H9 (cell line): Measurements from ENCODE around the gene LOXL1. TPM values are rescaled to one million over a fixed set of nuclear protein-coding genes. Genes with fewer than 3 reads are reported as not detected.

Experiments used
- DNase-seq: peaks from one replicate; pipeline ENCODE4 v3.0.0-alpha.2; 2017
- H2AFZ ChIP-seq: one replicate; pipeline ENCODE4 v1.6.1; 2013; ENCODE audit warnings: mild to moderate bottlenecking, low read length, control low read depth, moderate library complexity
- H2AK5ac ChIP-seq: 2 replicates; pipeline ENCODE4 v1.6.1; 2013; ENCODE audit warnings: low read length, control low read depth, mixed read lengths; ENCODE audit not compliant: insufficient read length
- H2BK120ac ChIP-seq: one replicate; pipeline ENCODE4 v1.6.1; 2013; ENCODE audit warnings: low read depth, mild to moderate bottlenecking, low read length, control low read depth, inconsistent platforms; ENCODE audit not compliant: poor library complexity, severe bottlenecking
- H2BK12ac ChIP-seq: 2 replicates; pipeline ENCODE4 v1.6.1; 2013; ENCODE audit warnings: low read length, control low read depth, mixed read lengths, low read depth; ENCODE audit not compliant: insufficient read length
- H2BK15ac ChIP-seq: 2 replicates; pipeline ENCODE4 v1.6.1; 2013; ENCODE audit warnings: low read depth, low read length, control low read depth
- H2BK20ac ChIP-seq: one replicate; pipeline ENCODE4 v1.6.1; 2013; ENCODE audit warnings: low read depth, mild to moderate bottlenecking, low read length, control low read depth, inconsistent platforms; ENCODE audit not compliant: poor library complexity, severe bottlenecking
- H2BK5ac ChIP-seq: 2 replicates; pipeline ENCODE4 v1.6.1; 2013; ENCODE audit warnings: low read length, control low read depth, mixed read lengths; ENCODE audit not compliant: insufficient read length
- H3K14ac ChIP-seq: 2 replicates; pipeline ENCODE4 v1.6.1; 2013; ENCODE audit warnings: low read length, control low read depth; ENCODE audit not compliant: insufficient read depth
- H3K18ac ChIP-seq: 2 replicates; pipeline ENCODE4 v1.6.1; 2013; ENCODE audit warnings: low read depth, mild to moderate bottlenecking, mixed read lengths, low read length, control low read depth; ENCODE audit not compliant: insufficient read length
- H3K23ac ChIP-seq: 2 replicates; pipeline ENCODE4 v1.6.1; 2013; ENCODE audit warnings: low read length, control low read depth, mixed read lengths, low read depth; ENCODE audit not compliant: insufficient read length
- H3K23me2 ChIP-seq: 2 replicates; pipeline ENCODE4 v1.6.1; 2013; ENCODE audit warnings: low read depth, mild to moderate bottlenecking, mixed read lengths, low read length, control low read depth; ENCODE audit not compliant: insufficient read length, poor library complexity, severe bottlenecking
- H3K27ac ChIP-seq: 2 replicates; pipeline ENCODE4 v1.5.1; 2013; ENCODE audit warnings: low read length, control low read depth, mixed read lengths, low read depth; ENCODE audit not compliant: insufficient read length
- H3K27me3 ChIP-seq: 2 replicates; pipeline ENCODE4 v1.6.1; 2013; ENCODE audit warnings: low read length, control low read depth, inconsistent platforms; ENCODE audit not compliant: insufficient read depth
- H3K4ac ChIP-seq: 2 replicates; pipeline ENCODE4 v1.6.1; 2013; ENCODE audit warnings: low read depth, mild to moderate bottlenecking, control low read depth, inconsistent platforms, low read length, moderate library complexity
- H3K4me1 ChIP-seq: 2 replicates; pipeline ENCODE4 v1.6.1; 2013; ENCODE audit warnings: low read length, control low read depth, inconsistent platforms; ENCODE audit not compliant: insufficient read depth
- H3K4me2 ChIP-seq: 2 replicates; pipeline ENCODE4 v1.6.1; 2013; ENCODE audit warnings: low read length, control low read depth, mixed read lengths; ENCODE audit not compliant: insufficient read length, insufficient read depth
- H3K56ac ChIP-seq: 2 replicates; pipeline ENCODE4 v1.6.1; 2013; ENCODE audit warnings: low read depth, mild to moderate bottlenecking, mixed read lengths, low read length, control low read depth; ENCODE audit not compliant: insufficient read length
- H3K79me1 ChIP-seq: 2 replicates; pipeline ENCODE4 v1.6.1; 2013; ENCODE audit warnings: low read depth, mild to moderate bottlenecking, moderate library complexity, low read length, control low read depth, inconsistent platforms; ENCODE audit not compliant: insufficient read depth, poor library complexity, severe bottlenecking
- H3K79me2 ChIP-seq: 2 replicates; pipeline ENCODE4 v1.6.1; 2013; ENCODE audit warnings: low read length, control low read depth, inconsistent platforms; ENCODE audit not compliant: insufficient read depth
- H3K9ac ChIP-seq: 2 replicates; pipeline ENCODE4 v1.6.1; 2013; ENCODE audit warnings: low read length, control low read depth, mixed read lengths; ENCODE audit not compliant: insufficient read length; ENCODE audit errors: extremely low read depth
- H3K9me3 ChIP-seq: one replicate; pipeline ENCODE4 v1.6.1; 2013; ENCODE audit warnings: low read depth, low read length, inconsistent platforms; ENCODE audit not compliant: control insufficient read depth
- H3T11ph ChIP-seq: one replicate; pipeline ENCODE4 v1.6.1; 2013; ENCODE audit warnings: mild to moderate bottlenecking, low read length, control low read depth, inconsistent platforms
- H4K20me1 ChIP-seq: one replicate; pipeline ENCODE4 v1.6.1; 2013; ENCODE audit not compliant: control insufficient read depth, insufficient read length, insufficient read depth
- H4K5ac ChIP-seq: 2 replicates; pipeline ENCODE4 v1.6.1; 2013; ENCODE audit warnings: low read depth, mild to moderate bottlenecking, mixed read lengths, low read length, control low read depth; ENCODE audit not compliant: insufficient read length
- H4K8ac ChIP-seq: replicated peaks from 2 replicates; pipeline ENCODE4 v1.6.1; 2013; ENCODE audit warnings: low read length, control low read depth, mixed read lengths, low read depth; ENCODE audit not compliant: insufficient read length
- H4K91ac ChIP-seq: 2 replicates; pipeline ENCODE4 v1.6.1; 2013; ENCODE audit warnings: low read depth, mild to moderate bottlenecking, moderate library complexity, mixed read lengths, low read length, control low read depth; ENCODE audit not compliant: insufficient read length
- H3K27ac Mint-ChIP-seq, 3 experiments: 2 replicates in 2 of 3; 3 replicates in 1 of 3; pipeline ENCODE4 v1.8.0; 2020 to 2021; ENCODE audit warnings: mixed read lengths in 3 of 3, mild to moderate bottlenecking in 1 of 3, moderate library complexity in 1 of 3
- H3K27me3 Mint-ChIP-seq: 2 replicates; pipeline ENCODE4 v1.8.0; 2021; ENCODE audit warnings: low read depth, mild to moderate bottlenecking, moderate library complexity, mixed read lengths
- H3K36me3 Mint-ChIP-seq, 3 experiments: 2 replicates in 2 of 3; 3 replicates in 1 of 3; pipeline ENCODE4 v1.8.0; 2020 to 2021; ENCODE audit warnings: low read depth in 3 of 3, mixed read lengths in 3 of 3; ENCODE audit not compliant: insufficient read depth in 1 of 3
- H3K4me1 Mint-ChIP-seq, 2 experiments: 2 replicates each; pipeline ENCODE4 v1.8.0; 2020; ENCODE audit warnings: mixed read lengths in 2 of 2
- H3K4me3 Mint-ChIP-seq, 2 experiments: 2 replicates in 1 of 2; 3 replicates in 1 of 2; pipeline ENCODE4 v1.8.0; 2020 to 2021; ENCODE audit warnings: mild to moderate bottlenecking in 2 of 2, mixed read lengths in 2 of 2, moderate library complexity in 1 of 2
- H3K9me3 Mint-ChIP-seq, 2 experiments: 2 replicates in 1 of 2; 3 replicates in 1 of 2; pipeline ENCODE4 v1.8.0; 2020; ENCODE audit warnings: mild to moderate bottlenecking in 2 of 2, mixed read lengths in 2 of 2, moderate library complexity in 1 of 2
- WGBS: extraction: QIAGEN DNeasy Blood & Tissue Kit; methylation state at CpG from one replicate; pipeline ENCODE4 v1.1.7; 2013; ENCODE audit warnings: missing lambda C conversion rate, low lambda C conversion rate, mixed read lengths; ENCODE audit not compliant: insufficient read length; ENCODE audit errors: extremely low coverage; 5-methylcytosine and 5-hydroxymethylcytosine counted together
- total RNA-seq: library from RNA; stranded (reverse); gene quantifications from 2 replicates; pipeline ENCODE4 v1.2.1, GENCODE V29; 2021
- TF ChIP-seq, protein P1 (sequence below): fragments of 200-600 bp; sonication (generic); conservative IDR thresholded peaks from 3 replicates; pipeline ENCODE4 v1.8.0; 2021; ENCODE audit warnings: antibody characterized with exemption, mild to moderate bottlenecking

Gene LOXL1
- total RNA-seq, 1 experiment from 2014 or later: 9.1 TPM

DNA sequence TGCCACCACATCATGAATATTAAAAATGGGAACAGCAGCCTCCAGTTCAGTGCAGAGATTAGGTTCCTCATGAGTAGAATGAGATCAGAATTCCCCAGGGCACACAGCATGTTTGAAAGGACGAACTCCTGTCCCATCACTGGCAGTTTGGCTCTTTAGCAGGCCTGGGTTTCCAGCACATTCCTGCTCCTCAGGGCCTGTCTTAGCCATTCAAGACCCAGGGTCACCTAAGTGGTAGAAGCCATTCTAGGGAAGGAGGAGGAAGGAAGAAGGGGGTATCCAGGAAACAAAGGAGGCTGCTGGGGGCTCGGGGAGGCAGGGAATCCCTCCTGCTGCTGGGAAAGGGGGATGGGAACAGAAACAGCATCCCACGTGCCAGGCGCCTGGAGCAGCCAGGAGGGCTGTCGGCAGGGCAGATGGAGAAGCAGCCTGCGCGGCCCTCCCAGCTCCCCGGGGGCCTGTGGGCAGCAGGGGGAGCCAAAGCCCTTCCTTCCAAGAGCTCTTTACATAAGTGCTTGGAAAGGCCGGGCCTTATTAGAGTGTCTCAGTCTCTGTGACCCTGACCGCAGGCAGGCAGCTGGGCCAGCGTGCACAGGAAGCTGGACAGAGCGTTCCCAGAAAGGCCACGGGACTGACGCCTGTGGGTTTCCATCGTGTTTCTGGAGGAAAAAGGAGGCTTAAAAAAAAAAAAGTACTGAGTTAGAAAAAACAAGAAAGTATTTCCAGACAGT is 24.7 kb downstream of the LOXL1 start:
- no peak overlapping the region for H3K23ac ChIP-seq
- peaks cover 7% of the 10 kb centered on the region for H3K27me3 Mint-ChIP-seq
- no peaks in the 10 kb centered on the region for H3K27me3 ChIP-seq
- H3K4ac ChIP-seq: no peak overlapping the region
- no peak overlapping the region for H4K91ac ChIP-seq
- H3K27ac Mint-ChIP-seq: peak overlapping the region; percentile 66 to 88 (median 68); a peak in 3 of 7 replicates
- H3K18ac ChIP-seq: no peak overlapping the region
- no peak overlapping the region for H2BK15ac ChIP-seq
- no peak overlapping the region; a peak in 1 of 5 replicates for H3K4me3 Mint-ChIP-seq
- peak; percentile 94 for DNase-seq
- no peaks in the 10 kb centered on the region for H3K79me1 ChIP-seq
- H3K56ac ChIP-seq: no peak overlapping the region
- no peaks in the 10 kb centered on the region for H3K23me2 ChIP-seq
- H2BK5ac ChIP-seq: no peak overlapping the region
- H3K4me1 ChIP-seq: no peaks in the 10 kb centered on the region
- H3K9me3 Mint-ChIP-seq: no peaks in the 10 kb centered on the region
- TF ChIP-seq, protein P1, sequence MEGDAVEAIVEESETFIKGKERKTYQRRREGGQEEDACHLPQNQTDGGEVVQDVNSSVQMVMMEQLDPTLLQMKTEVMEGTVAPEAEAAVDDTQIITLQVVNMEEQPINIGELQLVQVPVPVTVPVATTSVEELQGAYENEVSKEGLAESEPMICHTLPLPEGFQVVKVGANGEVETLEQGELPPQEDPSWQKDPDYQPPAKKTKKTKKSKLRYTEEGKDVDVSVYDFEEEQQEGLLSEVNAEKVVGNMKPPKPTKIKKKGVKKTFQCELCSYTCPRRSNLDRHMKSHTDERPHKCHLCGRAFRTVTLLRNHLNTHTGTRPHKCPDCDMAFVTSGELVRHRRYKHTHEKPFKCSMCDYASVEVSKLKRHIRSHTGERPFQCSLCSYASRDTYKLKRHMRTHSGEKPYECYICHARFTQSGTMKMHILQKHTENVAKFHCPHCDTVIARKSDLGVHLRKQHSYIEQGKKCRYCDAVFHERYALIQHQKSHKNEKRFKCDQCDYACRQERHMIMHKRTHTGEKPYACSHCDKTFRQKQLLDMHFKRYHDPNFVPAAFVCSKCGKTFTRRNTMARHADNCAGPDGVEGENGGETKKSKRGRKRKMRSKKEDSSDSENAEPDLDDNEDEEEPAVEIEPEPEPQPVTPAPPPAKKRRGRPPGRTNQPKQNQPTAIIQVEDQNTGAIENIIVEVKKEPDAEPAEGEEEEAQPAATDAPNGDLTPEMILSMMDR: peak; percentile 88
- H3K9me3 ChIP-seq: no peaks in the 10 kb centered on the region
- no peak overlapping the region for H3K4me2 ChIP-seq
- no peaks in the 10 kb centered on the region for H4K20me1 ChIP-seq
- no peak overlapping the region for H2BK120ac ChIP-seq
- H3K4me1 Mint-ChIP-seq: peaks cover 9 to 30% of the 10 kb centered on the region in 2 experiments
- no peak overlapping the region for H3K9ac ChIP-seq
- no peak overlapping the region for H2AFZ ChIP-seq
- H3K79me2 ChIP-seq: no peaks in the 10 kb centered on the region
- H4K8ac ChIP-seq: no peak overlapping the region
- no peak overlapping the region for H2AK5ac ChIP-seq
- H2BK20ac ChIP-seq: no peak overlapping the region
- no peak overlapping the region for H3K27ac ChIP-seq
- no peak overlapping the region for H2BK12ac ChIP-seq
- WGBS: no CpG with 5 or more reads among the region's 15 CpGs
- H3T11ph ChIP-seq: no peak overlapping the region
- H3K14ac ChIP-seq: no peak overlapping the region
- no peaks in the 10 kb centered on the region; a peak in 1 of 7 replicates for H3K36me3 Mint-ChIP-seq
- H4K5ac ChIP-seq: no peak overlapping the region
